Stimulated activated CD4-positive, alpha-beta T cell treated with anti-CD3 and anti-CD28 coated beads, Interleukin-1b, Interleukin-23, amount 100 ng/mL, for 4 hours (primary cell): ENCODE measurements around the gene HPX.

Source experiments
- DNase-seq, 2 donors: peaks; one replicate each; pipeline ENCODE4 v3.0.0-alpha.2; 2020; ENCODE audit warnings: low read depth in 2 of 2

The HPX gene

GRCh38 chr11:6391537-6392134 is 49.2 kb downstream of the HPX start:
- no peak for DNase-seq

DNA sequence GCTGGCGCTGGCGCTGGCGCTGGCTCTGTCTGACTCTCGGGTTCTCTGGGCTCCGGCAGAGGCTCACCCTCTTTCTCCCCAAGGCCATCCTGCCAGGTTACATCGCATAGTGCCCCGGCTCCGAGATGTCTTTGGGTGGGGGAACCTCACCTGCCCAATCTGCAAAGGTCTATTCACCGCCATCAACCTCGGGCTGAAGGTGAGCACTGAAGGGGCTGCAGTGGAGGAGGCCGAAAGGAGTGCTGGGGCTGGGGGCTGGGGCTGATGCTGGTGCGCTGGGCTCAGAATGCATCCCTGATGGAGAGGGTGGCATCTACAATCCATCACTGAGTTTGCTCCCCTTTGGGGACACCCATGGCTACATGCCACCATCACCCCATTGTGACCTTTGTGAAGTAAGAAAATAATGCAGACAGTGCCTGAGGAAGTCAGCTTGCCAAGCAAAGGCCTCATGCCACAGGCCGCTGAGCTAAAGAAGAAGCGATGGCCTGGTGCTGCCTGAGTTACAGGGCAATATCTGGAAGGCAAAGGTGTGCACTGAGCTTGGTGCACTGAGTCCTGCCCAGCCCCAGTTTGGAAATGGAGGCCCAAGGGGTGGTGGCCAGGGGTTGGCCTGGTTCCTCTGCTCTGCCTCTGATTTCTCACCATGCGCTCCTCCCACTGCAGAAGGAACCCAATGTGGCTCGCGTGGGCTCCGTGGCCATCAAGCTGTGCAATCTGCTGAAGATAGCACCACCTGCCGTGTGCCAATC is 49.9 kb downstream of the HPX start:
- DNase-seq: no peak

GRCh38 chr11:6389905-6390717 is 50.7 kb downstream of the HPX start, which contains the start of gene SMPD1:
Gene SMPD1 (plus strand): TSS chr11:6390474. CDS start chr11:6390599, 125 bp downstream.
- DNase-seq: peak; percentile 92 to 95

DNA sequence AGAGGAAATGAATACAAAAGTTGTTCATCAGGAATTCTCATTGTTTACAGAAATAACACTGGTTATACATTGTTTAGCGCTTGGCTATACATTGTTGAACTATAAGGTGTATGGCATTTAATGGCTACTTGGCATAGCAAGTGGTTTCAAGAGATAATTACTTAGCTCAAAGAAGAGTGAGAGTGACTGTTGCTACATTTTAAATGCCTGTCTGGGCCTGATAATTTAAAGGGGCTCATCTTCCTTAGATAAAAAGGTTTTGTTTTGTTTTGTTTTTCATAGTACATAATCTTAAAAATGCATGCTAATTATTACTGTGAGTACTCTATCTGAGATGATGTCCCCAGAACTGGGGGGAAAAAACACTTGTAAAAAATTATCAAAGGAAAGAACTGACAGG is 52.0 kb downstream of the HPX start:
- no peak for DNase-seq

DNA sequence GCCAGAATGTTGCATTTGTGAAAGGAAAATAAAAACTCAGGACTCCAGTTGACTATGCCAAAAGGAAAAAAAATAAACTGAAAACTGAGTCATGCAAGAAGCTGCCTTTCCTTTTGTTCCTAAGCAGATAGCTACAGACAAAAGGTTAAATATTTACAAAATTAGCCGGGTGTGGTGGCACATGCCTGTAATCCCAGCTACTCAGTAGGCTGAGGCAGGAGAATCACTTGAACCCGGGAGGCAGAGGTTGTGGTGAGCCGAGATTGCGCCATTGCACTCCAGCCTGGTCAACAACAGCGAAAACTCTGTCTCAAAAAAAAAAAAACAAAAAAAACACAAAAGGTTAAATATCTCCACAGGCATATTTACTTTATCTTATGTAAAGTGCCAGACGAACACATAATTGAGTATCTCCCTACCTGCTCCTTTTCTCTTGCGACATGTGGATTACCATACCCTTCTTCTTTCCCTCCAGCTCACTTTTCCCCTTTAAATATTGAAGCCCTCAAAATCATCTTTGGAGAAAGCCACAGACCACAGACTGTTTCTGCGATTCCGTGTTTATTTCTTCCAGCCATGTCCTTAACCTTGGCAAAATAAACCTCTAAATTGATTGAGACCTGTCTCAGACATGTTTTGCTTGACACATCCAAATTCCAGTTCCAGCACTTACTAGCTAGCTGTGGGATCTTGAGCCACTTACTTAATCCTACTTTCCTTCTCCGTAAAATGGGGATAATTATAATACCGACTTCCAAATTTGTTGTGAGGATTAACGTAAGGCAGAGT is 52.8 kb downstream of the HPX start:
- DNase-seq: no peak

DNA sequence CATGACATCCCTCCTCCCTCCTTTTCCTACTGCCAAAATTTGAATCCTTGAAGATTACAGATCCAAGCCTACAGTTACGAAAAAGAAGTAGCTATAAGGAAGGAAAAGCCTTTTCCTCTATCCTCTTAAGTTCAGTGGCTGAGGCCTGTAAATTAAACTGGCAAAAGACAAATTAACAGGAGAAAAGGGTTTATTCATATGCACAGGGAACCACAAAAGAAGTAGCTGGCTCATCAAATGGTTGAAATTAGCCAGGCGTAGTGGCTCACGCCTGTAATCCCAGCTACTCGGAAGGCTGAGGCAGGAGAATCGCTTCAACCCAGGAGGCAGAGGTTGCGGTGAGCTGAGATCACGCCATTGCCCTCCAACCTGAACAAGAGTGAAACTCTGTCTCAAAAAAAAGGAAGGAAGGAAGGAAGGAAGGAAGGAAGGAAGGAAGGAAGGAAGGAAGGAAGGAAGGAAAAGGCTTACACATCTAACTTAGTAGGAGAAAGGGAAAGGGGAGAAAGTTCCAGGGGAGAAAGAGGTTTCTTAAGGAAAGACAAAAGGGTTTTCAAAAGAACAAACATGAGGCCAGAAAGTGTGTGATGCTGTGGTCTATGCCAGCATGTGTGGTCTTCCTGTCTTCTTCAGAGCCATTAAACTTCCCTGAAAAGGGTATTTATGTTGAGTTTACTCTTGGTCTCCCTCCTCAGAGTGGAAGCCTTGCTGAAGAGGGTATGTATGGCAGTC is 55.6 kb downstream of the HPX start:
- no peak for DNase-seq
